ENCODE measurements around the gene PIGR. TPM values are rescaled to one million over a fixed set of nuclear protein-coding genes. Genes with fewer than 3 reads are reported as not detected.

The PIGR gene
- total and polyA plus RNA-seq, 9 donors = 0.04 to 5.3 (median 0.73) TPM; not detected in 1

- no peaks in the 10 kb centered on the region for H3K27me3 ChIP-seq
- H3K9me3 ChIP-seq = no peaks in the 10 kb centered on the region
- TF ChIP-seq EP300 (IDR thresholded peaks at IDR 0.05) (no peak), POLR2A (IDR thresholded peaks at IDR 0.05) (no peak)
- TF ChIP-seq, protein P1, sequence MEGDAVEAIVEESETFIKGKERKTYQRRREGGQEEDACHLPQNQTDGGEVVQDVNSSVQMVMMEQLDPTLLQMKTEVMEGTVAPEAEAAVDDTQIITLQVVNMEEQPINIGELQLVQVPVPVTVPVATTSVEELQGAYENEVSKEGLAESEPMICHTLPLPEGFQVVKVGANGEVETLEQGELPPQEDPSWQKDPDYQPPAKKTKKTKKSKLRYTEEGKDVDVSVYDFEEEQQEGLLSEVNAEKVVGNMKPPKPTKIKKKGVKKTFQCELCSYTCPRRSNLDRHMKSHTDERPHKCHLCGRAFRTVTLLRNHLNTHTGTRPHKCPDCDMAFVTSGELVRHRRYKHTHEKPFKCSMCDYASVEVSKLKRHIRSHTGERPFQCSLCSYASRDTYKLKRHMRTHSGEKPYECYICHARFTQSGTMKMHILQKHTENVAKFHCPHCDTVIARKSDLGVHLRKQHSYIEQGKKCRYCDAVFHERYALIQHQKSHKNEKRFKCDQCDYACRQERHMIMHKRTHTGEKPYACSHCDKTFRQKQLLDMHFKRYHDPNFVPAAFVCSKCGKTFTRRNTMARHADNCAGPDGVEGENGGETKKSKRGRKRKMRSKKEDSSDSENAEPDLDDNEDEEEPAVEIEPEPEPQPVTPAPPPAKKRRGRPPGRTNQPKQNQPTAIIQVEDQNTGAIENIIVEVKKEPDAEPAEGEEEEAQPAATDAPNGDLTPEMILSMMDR (IDR thresholded peaks at IDR 0.05) = no peak
- no peak overlapping the region for H3K27ac ChIP-seq
- H3K4me1 ChIP-seq (ENCODE audit: insufficient read depth) = no peaks in the 10 kb centered on the region
- intact Hi-C loops (cut with DNase I) = no loop called here
- no peaks in the 10 kb centered on the region for H3K36me3 ChIP-seq
- no peak overlapping the region for H3K4me3 ChIP-seq
- WGBS, 3 donors = 71 to 95% (median 92%) methylated on average over 1 of the region's 1 CpG
- no peak for DNase-seq
Measured at GRCh38 chr1:206963740-206964139, 17.5 kb upstream of the PIGR start.

DNA sequence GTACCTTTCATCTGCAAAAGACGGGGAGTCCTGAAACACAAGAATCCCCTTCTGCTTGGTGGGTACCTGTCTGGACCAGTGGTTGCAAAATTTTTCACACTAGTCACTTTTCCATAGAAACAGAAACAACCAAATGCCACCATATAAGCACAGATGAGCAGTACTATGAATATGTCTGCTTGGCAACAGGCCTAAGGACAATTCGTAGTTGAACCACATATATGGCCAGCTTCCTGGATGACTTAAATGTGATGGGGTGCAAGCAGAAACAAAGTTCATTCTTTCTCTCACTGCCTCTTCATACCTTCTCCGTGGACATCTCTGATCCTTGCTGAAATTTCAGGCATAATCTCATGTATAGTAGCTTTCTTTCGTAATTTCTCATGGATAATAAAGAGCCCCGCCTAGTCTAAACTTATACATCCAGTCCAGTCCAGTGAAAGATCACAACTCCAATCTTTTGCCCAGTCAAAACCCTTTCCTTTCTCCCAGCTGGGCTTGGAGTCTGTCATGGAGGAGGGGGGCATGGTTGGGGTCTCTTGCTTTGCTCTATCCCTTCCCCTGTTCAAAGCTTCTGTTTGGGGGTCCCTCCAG lies 16.9 kb upstream of the PIGR start:
- WGBS, 3 donors = 86 to 88% (median 87%) methylated on average over 5 of the region's 5 CpGs
- Histone ChIP-seq H3K27ac (no peak overlapping the region), H3K9me3 (no peaks in the 10 kb centered on the region), H3K27me3 (no peaks in the 10 kb centered on the region), H3K4me1 (ENCODE audit: insufficient read depth) (no peaks in the 10 kb centered on the region), H3K4me3 (no peak overlapping the region), H3K36me3 (no peaks in the 10 kb centered on the region)
- no peak for TF ChIP-seq EP300 (IDR thresholded peaks at IDR 0.05)
- no peak for TF ChIP-seq POLR2A (IDR thresholded peaks at IDR 0.05)
- TF ChIP-seq, protein P1 (IDR thresholded peaks at IDR 0.05) = no peak
- intact Hi-C loops (cut with DNase I) = no loop called here
- no peak for DNase-seq

DNA sequence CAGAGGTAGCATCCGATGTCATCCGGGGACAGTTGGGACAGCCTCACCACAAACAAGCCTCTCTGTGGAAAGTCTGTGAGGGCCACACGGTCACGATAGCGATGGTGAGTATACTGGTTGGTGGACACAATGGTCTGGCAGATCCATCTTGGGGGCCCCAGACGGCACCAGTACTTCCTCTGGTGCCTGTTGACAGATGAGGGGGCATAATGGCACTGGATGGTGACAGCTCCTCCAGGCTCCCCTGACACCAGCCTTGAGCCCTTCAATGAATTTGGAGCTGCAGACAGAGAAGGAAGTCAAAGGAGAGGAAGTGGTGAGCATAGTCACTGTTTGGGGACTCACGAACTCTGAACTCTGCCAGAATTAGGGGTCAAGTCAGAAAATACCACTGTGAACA lies 16.0 kb upstream of the PIGR start:
- Histone ChIP-seq H3K27ac (no peak overlapping the region), H3K4me3 (no peak overlapping the region), H3K9me3 (no peaks in the 10 kb centered on the region), H3K36me3 (no peaks in the 10 kb centered on the region), H3K4me1 (ENCODE audit: insufficient read depth) (no peaks in the 10 kb centered on the region), H3K27me3 (no peaks in the 10 kb centered on the region)
- DNase-seq = no peak
- intact Hi-C loops (cut with DNase I) = no loop called here
- WGBS, 3 donors = 92 to 93% (median 93%) methylated on average over 7 of the region's 7 CpGs
- no peak for TF ChIP-seq EP300 (IDR thresholded peaks at IDR 0.05)
- no peak for TF ChIP-seq POLR2A (IDR thresholded peaks at IDR 0.05)
- TF ChIP-seq, protein P1 (IDR thresholded peaks at IDR 0.05) = no peak

DNA sequence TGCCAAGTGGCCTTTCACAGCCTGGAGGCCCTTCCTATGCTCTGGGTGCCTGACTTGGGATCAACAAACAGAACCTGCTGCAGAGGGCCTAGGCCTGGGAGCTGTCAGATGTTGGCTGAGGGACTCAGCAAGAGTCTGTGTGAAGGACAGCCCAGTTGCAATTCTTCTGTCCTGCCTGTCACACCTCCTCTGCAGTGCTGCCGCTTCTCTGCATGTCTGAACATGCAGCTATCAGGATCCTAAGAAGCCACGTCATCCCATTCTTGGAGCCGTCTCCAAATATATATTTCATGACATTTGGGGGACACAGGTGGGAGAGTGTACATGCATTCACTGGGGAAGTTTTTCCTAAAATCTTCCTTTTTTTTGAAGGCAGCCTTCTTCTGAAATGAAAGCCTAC lies 15.4 kb upstream of the PIGR start:
- TF ChIP-seq EP300 (IDR thresholded peaks at IDR 0.05) (no peak), POLR2A (IDR thresholded peaks at IDR 0.05) (no peak)
- TF ChIP-seq, protein P1 (IDR thresholded peaks at IDR 0.05) = no peak
- Histone ChIP-seq H3K9me3 (no peaks in the 10 kb centered on the region), H3K4me1 (ENCODE audit: insufficient read depth) (no peaks in the 10 kb centered on the region), H3K27ac (no peak overlapping the region), H3K27me3 (no peaks in the 10 kb centered on the region), H3K4me3 (no peak overlapping the region), H3K36me3 (no peaks in the 10 kb centered on the region)
- WGBS, 3 donors = 64 to 93% (median 89%) methylated on average over 3 of the region's 3 CpGs
- no peak for DNase-seq
- intact Hi-C loops (cut with DNase I) = no loop called here

All from ovary (tissue), 9 donors.